ENCODE data around the gene LIPF. TPM values are rescaled to one million over a fixed set of nuclear protein-coding genes. Genes with fewer than 3 reads are reported as not detected.

The LIPF gene
- total RNA-seq, 1 experiment from 2014 or later, result not detected

- H3K27ac Mint-ChIP-seq, result no peak overlapping the region
- no peak overlapping the region for H4K8ac ChIP-seq (replicated peaks; ENCODE audit: insufficient read length, low read depth, low read length)
- no peak overlapping the region for H3K18ac ChIP-seq (ENCODE audit: insufficient read length, low read depth, low read length)
- no CpG with 5 or more reads among the region's 1 CpG for WGBS (ENCODE audit: extremely low coverage, insufficient read length, low lambda C conversion rate)
- no peak overlapping the region for H3K27ac ChIP-seq (ENCODE audit: insufficient read length, low read depth, low read length)
- H3T11ph ChIP-seq (ENCODE audit: low read length), result no peak overlapping the region
- H3K14ac ChIP-seq (ENCODE audit: insufficient read depth, low read length), result no peak overlapping the region
- H3K4me2 ChIP-seq (ENCODE audit: insufficient read depth, insufficient read length, low read length), result no peak overlapping the region
- peaks cover 21% of the 10 kb centered on the region for H3K27me3 Mint-ChIP-seq (ENCODE audit: low read depth)
- no peaks in the 10 kb centered on the region for H3K36me3 Mint-ChIP-seq (ENCODE audit: insufficient read depth in 1 of 3, low read depth in 3 of 3)
- H3K79me1 ChIP-seq (ENCODE audit: insufficient read depth, low read depth, low read length, poor library complexity, severe bottlenecking), result no peaks in the 10 kb centered on the region
- H3K4me3 Mint-ChIP-seq, result no peak overlapping the region
- no peak overlapping the region for H2BK12ac ChIP-seq (ENCODE audit: insufficient read length, low read depth, low read length)
- H2AK5ac ChIP-seq (ENCODE audit: insufficient read length, low read length), result no peak overlapping the region
- H3K23ac ChIP-seq (ENCODE audit: insufficient read length, low read depth, low read length), result no peak overlapping the region
- peaks cover 0 to 2% of the 10 kb centered on the region in 2 experiments; a peak in 2 of 4 replicates for H3K4me1 Mint-ChIP-seq
- no peak overlapping the region for H2BK15ac ChIP-seq (ENCODE audit: low read depth, low read length)
- DNase-seq, result no peak
- H3K9me3 Mint-ChIP-seq, result no peaks in the 10 kb centered on the region
- no peaks in the 10 kb centered on the region for H3K27me3 ChIP-seq (ENCODE audit: insufficient read depth, low read length)
- H3K9ac ChIP-seq (ENCODE audit: extremely low read depth, insufficient read length, low read length), result no peak overlapping the region
- H3K9me3 ChIP-seq (ENCODE audit: control insufficient read depth, low read depth, low read length), result no peaks in the 10 kb centered on the region
- H2BK120ac ChIP-seq (ENCODE audit: low read depth, low read length, poor library complexity, severe bottlenecking), result no peak overlapping the region
- no peak overlapping the region for H3K56ac ChIP-seq (ENCODE audit: insufficient read length, low read depth, low read length)
- H2BK20ac ChIP-seq (ENCODE audit: low read depth, low read length, poor library complexity, severe bottlenecking), result no peak overlapping the region
- H3K4ac ChIP-seq (ENCODE audit: low read depth, low read length), result no peak overlapping the region
- no peak overlapping the region for H4K91ac ChIP-seq (ENCODE audit: insufficient read length, low read depth, low read length)
- H4K20me1 ChIP-seq (ENCODE audit: control insufficient read depth, insufficient read depth, insufficient read length), result no peaks in the 10 kb centered on the region
- H2AFZ ChIP-seq (ENCODE audit: low read length), result no peak overlapping the region
- no peaks in the 10 kb centered on the region for H3K79me2 ChIP-seq (ENCODE audit: insufficient read depth, low read length)
- H3K4me1 ChIP-seq (ENCODE audit: insufficient read depth, low read length), result no peaks in the 10 kb centered on the region
- H4K5ac ChIP-seq (ENCODE audit: insufficient read length, low read depth, low read length), result no peak overlapping the region
- no peak overlapping the region for H2BK5ac ChIP-seq (ENCODE audit: insufficient read length, low read length)
- TF ChIP-seq, protein P1, sequence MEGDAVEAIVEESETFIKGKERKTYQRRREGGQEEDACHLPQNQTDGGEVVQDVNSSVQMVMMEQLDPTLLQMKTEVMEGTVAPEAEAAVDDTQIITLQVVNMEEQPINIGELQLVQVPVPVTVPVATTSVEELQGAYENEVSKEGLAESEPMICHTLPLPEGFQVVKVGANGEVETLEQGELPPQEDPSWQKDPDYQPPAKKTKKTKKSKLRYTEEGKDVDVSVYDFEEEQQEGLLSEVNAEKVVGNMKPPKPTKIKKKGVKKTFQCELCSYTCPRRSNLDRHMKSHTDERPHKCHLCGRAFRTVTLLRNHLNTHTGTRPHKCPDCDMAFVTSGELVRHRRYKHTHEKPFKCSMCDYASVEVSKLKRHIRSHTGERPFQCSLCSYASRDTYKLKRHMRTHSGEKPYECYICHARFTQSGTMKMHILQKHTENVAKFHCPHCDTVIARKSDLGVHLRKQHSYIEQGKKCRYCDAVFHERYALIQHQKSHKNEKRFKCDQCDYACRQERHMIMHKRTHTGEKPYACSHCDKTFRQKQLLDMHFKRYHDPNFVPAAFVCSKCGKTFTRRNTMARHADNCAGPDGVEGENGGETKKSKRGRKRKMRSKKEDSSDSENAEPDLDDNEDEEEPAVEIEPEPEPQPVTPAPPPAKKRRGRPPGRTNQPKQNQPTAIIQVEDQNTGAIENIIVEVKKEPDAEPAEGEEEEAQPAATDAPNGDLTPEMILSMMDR (conservative IDR thresholded peaks at IDR 0.05), result no peak
- no peaks in the 10 kb centered on the region for H3K23me2 ChIP-seq (ENCODE audit: insufficient read length, low read depth, low read length, poor library complexity, severe bottlenecking)
These were observed 51.3 kb downstream of the LIPF start for GRCh38 chr10:88715517-88715916.
